Measurements from ENCODE around the gene LCMT1.
"Not testable (repeated sequence)": the region's sequence is repeated elsewhere in the genome, so short reads cannot be mapped to it uniquely, and the experiment has no call there.

LCMT1 gene

GRCh38 chr16:25177831-25178688 lies 66.5 kb downstream of the LCMT1 start:
- H3K4me3 ChIP-seq (ENCODE audit: low read depth, low read length): no peak overlapping the region
- DNase-seq (ENCODE audit: low read depth): no peak

GRCh38 chr16:25181236-25181635 lies 69.7 kb downstream of the LCMT1 start:
- not testable (repeated sequence) for H3K4me3 ChIP-seq (ENCODE audit: low read depth, low read length); DNase-seq (ENCODE audit: low read depth)

- no peak for DNase-seq (ENCODE audit: low read depth)
These were observed 73.2 kb downstream of the LCMT1 start for GRCh38 chr16:25184771-25185170.

GRCh38 chr16:25187491-25187795 lies 75.9 kb downstream of the LCMT1 start:
- no peak for DNase-seq (ENCODE audit: low read depth)
- H3K4me3 ChIP-seq (ENCODE audit: low read depth, low read length): no peak overlapping the region

More at GRCh38 chr16:25184771-25185170, 73.2 kb downstream of the LCMT1 start:
- no peak overlapping the region for H3K4me3 ChIP-seq (ENCODE audit: low read depth, low read length)

GRCh38 chr16:25189305-25189704 lies 77.8 kb downstream of the LCMT1 start:
- no peak overlapping the region for H3K4me3 ChIP-seq (ENCODE audit: low read depth, low read length)
- no peak for DNase-seq (ENCODE audit: low read depth)

GRCh38 chr16:25192096-25192495 lies 80.6 kb downstream of the LCMT1 start:
- DNase-seq (ENCODE audit: low read depth): no peak
- H3K4me3 ChIP-seq (ENCODE audit: low read depth, low read length): no peak overlapping the region

GRCh38 chr16:25194273-25194878 lies 82.8 kb downstream of the LCMT1 start:
- H3K4me3 ChIP-seq (ENCODE audit: low read depth, low read length): no peak overlapping the region
- no peak for DNase-seq (ENCODE audit: low read depth)

GRCh38 chr16:25198021-25198420 lies 86.5 kb downstream of the LCMT1 start:
- DNase-seq (ENCODE audit: low read depth): no peak

GRCh38 chr16:25199457-25199856 lies 87.9 kb downstream of the LCMT1 start:
- DNase-seq (ENCODE audit: low read depth): no peak
- no peak overlapping the region for H3K4me3 ChIP-seq (ENCODE audit: low read depth, low read length)

More at GRCh38 chr16:25198021-25198420, 86.5 kb downstream of the LCMT1 start:
- H3K4me3 ChIP-seq (ENCODE audit: low read depth, low read length): no peak overlapping the region

- no peak overlapping the region for H3K4me3 ChIP-seq (ENCODE audit: low read depth, low read length)
- DNase-seq (ENCODE audit: low read depth): peak; percentile 52
These were observed 99.2 kb downstream of the LCMT1 start for GRCh38 chr16:25210758-25211157.

- H3K4me3 ChIP-seq (ENCODE audit: low read depth, low read length): no peak overlapping the region
- no peak for DNase-seq (ENCODE audit: low read depth)
These were observed 101.1 kb downstream of the LCMT1 start for GRCh38 chr16:25212636-25213035.

- no peak overlapping the region for H3K4me3 ChIP-seq (ENCODE audit: low read depth, low read length)
These were observed 102.3 kb downstream of the LCMT1 start for GRCh38 chr16:25213709-25214397.

GRCh38 chr16:25217112-25217511 lies 105.6 kb downstream of the LCMT1 start:
- no peak for DNase-seq (ENCODE audit: low read depth)

More at GRCh38 chr16:25213709-25214397, 102.3 kb downstream of the LCMT1 start:
- DNase-seq (ENCODE audit: low read depth): no peak

GRCh38 chr16:25217921-25218320 lies 106.4 kb downstream of the LCMT1 start:
- DNase-seq (ENCODE audit: low read depth): no peak
- H3K4me3 ChIP-seq (ENCODE audit: low read depth, low read length): no peak overlapping the region

More at GRCh38 chr16:25217112-25217511, 105.6 kb downstream of the LCMT1 start:
- no peak overlapping the region for H3K4me3 ChIP-seq (ENCODE audit: low read depth, low read length)

GRCh38 chr16:25219070-25219737 lies 107.7 kb downstream of the LCMT1 start:
- no peak for DNase-seq (ENCODE audit: low read depth)
- no peak overlapping the region for H3K4me3 ChIP-seq (ENCODE audit: low read depth, low read length)

GRCh38 chr16:25222959-25223358 lies 111.4 kb downstream of the LCMT1 start:
- no peak overlapping the region for H3K4me3 ChIP-seq (ENCODE audit: low read depth, low read length)
- DNase-seq (ENCODE audit: low read depth): no peak

GRCh38 chr16:25223964-25224363 lies 112.4 kb downstream of the LCMT1 start:
- H3K4me3 ChIP-seq (ENCODE audit: low read depth, low read length): no peak overlapping the region
- no peak for DNase-seq (ENCODE audit: low read depth)

- DNase-seq (ENCODE audit: low read depth): no peak
These were observed 113.3 kb downstream of the LCMT1 start for GRCh38 chr16:25224731-25225319.

More at GRCh38 chr16:25224731-25225319, 113.3 kb downstream of the LCMT1 start:
- H3K4me3 ChIP-seq (ENCODE audit: low read depth, low read length): no peak overlapping the region

All from skeletal muscle cell (primary cell).